Rectal smooth muscle tissue (tissue), 1 donor: ENCODE results near the gene PLEKHM1.

Experiments used
- H3K27ac ChIP-seq: one replicate; pipeline ENCODE4 v1.7.0; 2013; ENCODE audit warnings: low read depth, low read length, inconsistent platforms
- H3K27me3 ChIP-seq: one replicate; pipeline ENCODE4 v1.7.0; 2013; ENCODE audit warnings: low read length; ENCODE audit not compliant: control insufficient read depth, insufficient read depth
- H3K36me3 ChIP-seq: one replicate; pipeline ENCODE4 v1.7.0; 2013; ENCODE audit warnings: low read length; ENCODE audit not compliant: control insufficient read depth, insufficient read depth
- H3K4me1 ChIP-seq: one replicate; pipeline ENCODE4 v1.7.0; 2013; ENCODE audit warnings: low read length; ENCODE audit not compliant: control insufficient read depth, insufficient read depth
- H3K4me3 ChIP-seq: one replicate; pipeline ENCODE4 v1.7.0; 2013; ENCODE audit warnings: low read length
- H3K9ac ChIP-seq: one replicate; pipeline ENCODE4 v1.7.0; 2013; ENCODE audit warnings: low read length

PLEKHM1 gene

GRCh38 chr17:45425984-45426413, 64.5 kb downstream of the PLEKHM1 start:
- Histone ChIP-seq H3K4me3 (no peak overlapping the region), H3K36me3 (peaks cover 3% of the 10 kb centered on the region), H3K27ac (no peak overlapping the region), H3K27me3 (peaks cover 12% of the 10 kb centered on the region), H3K9ac (peak overlapping the region; percentile 4), H3K4me1 (no peaks in the 10 kb centered on the region)

GRCh38 chr17:45425125-45425983, 65.2 kb downstream of the PLEKHM1 start:
- H3K27me3 ChIP-seq = peaks cover 8% of the 10 kb centered on the region
- H3K36me3 ChIP-seq = peaks cover 3% of the 10 kb centered on the region
- no peak overlapping the region for H3K9ac ChIP-seq
- no peaks in the 10 kb centered on the region for H3K4me1 ChIP-seq
- H3K4me3 ChIP-seq = peak overlapping the region; percentile 61
- no peak overlapping the region for H3K27ac ChIP-seq

GRCh38 chr17:45424769-45425124, 65.8 kb downstream of the PLEKHM1 start:
- Histone ChIP-seq H3K27ac (no peak overlapping the region), H3K9ac (peak overlapping the region; percentile 56), H3K4me3 (peak overlapping the region; percentile 21)

GRCh38 chr17:45423975-45424335, 66.6 kb downstream of the PLEKHM1 start:
- Histone ChIP-seq H3K4me3 (peak overlapping the region; percentile 11), H3K4me1 (no peaks in the 10 kb centered on the region), H3K36me3 (no peaks in the 10 kb centered on the region), H3K27ac (no peak overlapping the region), H3K9ac (no peak overlapping the region), H3K27me3 (peaks cover 1% of the 10 kb centered on the region)

More at GRCh38 chr17:45424769-45425124, 65.8 kb downstream of the PLEKHM1 start:
- Histone ChIP-seq H3K36me3 (peaks cover 3% of the 10 kb centered on the region), H3K27me3 (peaks cover 4% of the 10 kb centered on the region), H3K4me1 (no peaks in the 10 kb centered on the region)

GRCh38 chr17:45423304-45423974, 67.1 kb downstream of the PLEKHM1 start:
- H3K4me1 ChIP-seq = no peaks in the 10 kb centered on the region
- H3K36me3 ChIP-seq = no peaks in the 10 kb centered on the region
- no peak overlapping the region for H3K4me3 ChIP-seq
- no peaks in the 10 kb centered on the region for H3K27me3 ChIP-seq
- H3K9ac ChIP-seq = no peak overlapping the region
- no peak overlapping the region for H3K27ac ChIP-seq

GRCh38 chr17:45414990-45415881, 75.3 kb downstream of the PLEKHM1 start:
- Histone ChIP-seq H3K27me3 (no peaks in the 10 kb centered on the region), H3K36me3 (no peaks in the 10 kb centered on the region), H3K9ac (no peak overlapping the region), H3K27ac (no peak overlapping the region), H3K4me3 (peak overlapping the region; percentile 9), H3K4me1 (no peaks in the 10 kb centered on the region)

GRCh38 chr17:45413498-45413923, 77.0 kb downstream of the PLEKHM1 start:
- Histone ChIP-seq H3K4me3 (no peak overlapping the region), H3K9ac (no peak overlapping the region), H3K4me1 (no peaks in the 10 kb centered on the region), H3K27ac (no peak overlapping the region), H3K27me3 (no peaks in the 10 kb centered on the region), H3K36me3 (no peaks in the 10 kb centered on the region)

GRCh38 chr17:45411348-45412105, 79.0 kb downstream of the PLEKHM1 start:
- Histone ChIP-seq H3K4me1 (no peaks in the 10 kb centered on the region), H3K36me3 (no peaks in the 10 kb centered on the region), H3K4me3 (no peak overlapping the region), H3K27ac (no peak overlapping the region), H3K27me3 (no peaks in the 10 kb centered on the region), H3K9ac (no peak overlapping the region)

GRCh38 chr17:45410144-45411091, 80.1 kb downstream of the PLEKHM1 start:
- no peaks in the 10 kb centered on the region for H3K27me3 ChIP-seq
- H3K36me3 ChIP-seq = no peaks in the 10 kb centered on the region
- peak overlapping the region; percentile 50 for H3K27ac ChIP-seq
- H3K9ac ChIP-seq = no peak overlapping the region
- no peaks in the 10 kb centered on the region for H3K4me1 ChIP-seq
- H3K4me3 ChIP-seq = peak overlapping the region; percentile 60

GRCh38 chr17:45409659-45410076, 80.9 kb downstream of the PLEKHM1 start:
- no peak overlapping the region for H3K27ac ChIP-seq
- H3K4me3 ChIP-seq = peak overlapping the region; percentile 60
- H3K27me3 ChIP-seq = no peaks in the 10 kb centered on the region
- H3K9ac ChIP-seq = no peak overlapping the region
- peaks cover 1% of the 10 kb centered on the region for H3K36me3 ChIP-seq
- H3K4me1 ChIP-seq = no peaks in the 10 kb centered on the region
